Measurements from ENCODE around the gene SCRN1.

The SCRN1 gene

DNA sequence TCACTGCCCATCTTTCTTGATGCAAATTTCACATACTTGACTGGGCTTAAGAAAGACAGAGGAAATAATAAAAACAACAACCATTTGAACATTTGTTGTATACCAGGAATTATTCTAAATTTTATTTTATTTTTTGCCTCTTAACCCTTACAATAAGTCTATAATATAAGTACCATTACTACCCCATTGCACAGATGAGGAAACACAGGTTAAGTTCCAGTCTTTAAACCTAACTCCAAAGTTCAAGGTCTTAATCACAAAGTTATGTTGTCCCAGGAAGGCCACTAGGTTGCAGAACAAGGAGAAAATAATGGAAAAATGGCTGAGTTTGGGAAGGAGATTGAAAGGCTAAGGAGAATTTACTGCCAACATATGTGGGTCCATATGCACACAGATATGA is 33.4 kb upstream of the SCRN1 start:
- Mint-ChIP-seq H3K4me3 (no peak overlapping the region), H3K4me1 (ENCODE audit: low read depth) (peaks cover 39% of the 10 kb centered on the region), H3K27ac (no peak overlapping the region), H3K27me3 (ENCODE audit: low read depth) (no peaks in the 10 kb centered on the region), H3K36me3 (ENCODE audit: low read depth) (peaks cover 1% of the 10 kb centered on the region), H3K9me3 (no peaks in the 10 kb centered on the region)

DNA sequence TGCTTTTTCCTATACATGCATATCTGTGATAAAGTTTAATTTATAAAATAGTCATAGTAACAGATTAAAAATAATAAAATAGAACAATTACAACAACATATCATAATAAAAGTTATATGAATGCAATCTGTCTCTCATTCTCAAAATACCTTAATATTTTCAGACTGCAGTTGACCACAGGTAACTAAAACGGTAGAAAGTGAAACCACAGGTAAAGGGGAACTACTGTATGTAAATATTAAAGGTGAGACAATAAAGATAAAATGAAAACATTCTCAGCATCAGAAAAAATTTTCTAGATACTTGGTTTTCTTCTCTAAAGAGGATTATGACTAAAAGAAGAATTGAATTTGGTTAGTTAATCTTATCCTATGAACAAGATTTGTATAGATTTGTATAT is 30.9 kb upstream of the SCRN1 start:
- H3K36me3 Mint-ChIP-seq (ENCODE audit: low read depth), result peaks cover 5% of the 10 kb centered on the region
- H3K27me3 Mint-ChIP-seq (ENCODE audit: low read depth), result no peaks in the 10 kb centered on the region
- H3K4me1 Mint-ChIP-seq (ENCODE audit: low read depth), result peaks cover 21% of the 10 kb centered on the region
- H3K9me3 Mint-ChIP-seq, result no peaks in the 10 kb centered on the region
- H3K4me3 Mint-ChIP-seq, result no peak overlapping the region
- H3K27ac Mint-ChIP-seq, result no peak overlapping the region

GRCh38 chr7:30019960-30020359 is 30.4 kb upstream of the SCRN1 start:
- peaks cover 5% of the 10 kb centered on the region for H3K36me3 Mint-ChIP-seq (ENCODE audit: low read depth)
- no peak overlapping the region for H3K4me3 Mint-ChIP-seq
- no peak overlapping the region for H3K27ac Mint-ChIP-seq
- H3K4me1 Mint-ChIP-seq (ENCODE audit: low read depth), result peaks cover 15% of the 10 kb centered on the region
- no peaks in the 10 kb centered on the region for H3K9me3 Mint-ChIP-seq
- H3K27me3 Mint-ChIP-seq (ENCODE audit: low read depth), result no peaks in the 10 kb centered on the region

DNA sequence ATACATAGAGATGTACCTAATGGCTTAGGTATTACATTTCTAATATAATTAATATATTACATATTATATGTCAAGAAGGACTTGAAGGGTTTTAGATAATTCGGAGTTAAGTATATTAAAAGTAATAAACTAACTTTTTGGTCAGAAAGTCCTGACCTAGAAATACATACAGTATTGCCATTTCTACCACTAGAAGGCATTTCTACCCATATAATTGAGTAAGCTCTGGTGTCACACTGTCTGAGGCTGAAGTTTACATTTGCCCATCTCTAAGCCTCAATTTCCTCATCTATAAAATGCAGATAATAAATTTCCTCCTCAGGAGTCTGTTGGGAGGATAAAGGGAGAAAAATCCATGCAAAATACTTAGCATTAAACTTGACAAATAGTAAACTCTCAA is 29.8 kb upstream of the SCRN1 start:
- Mint-ChIP-seq H3K9me3 (no peaks in the 10 kb centered on the region), H3K4me3 (no peak overlapping the region), H3K4me1 (ENCODE audit: low read depth) (peaks cover 12% of the 10 kb centered on the region), H3K27me3 (ENCODE audit: low read depth) (no peaks in the 10 kb centered on the region), H3K27ac (no peak overlapping the region), H3K36me3 (ENCODE audit: low read depth) (peaks cover 5% of the 10 kb centered on the region)

- Mint-ChIP-seq H3K36me3 (ENCODE audit: low read depth) (peaks cover 7% of the 10 kb centered on the region), H3K27me3 (ENCODE audit: low read depth) (no peaks in the 10 kb centered on the region), H3K4me1 (ENCODE audit: low read depth) (peaks cover 8% of the 10 kb centered on the region), H3K9me3 (no peaks in the 10 kb centered on the region), H3K27ac (no peak overlapping the region), H3K4me3 (no peak overlapping the region)
These were observed 28.9 kb upstream of the SCRN1 start for GRCh38 chr7:30018451-30018850.

- Mint-ChIP-seq H3K27ac (no peak overlapping the region), H3K27me3 (ENCODE audit: low read depth) (no peaks in the 10 kb centered on the region)
These were observed 23.2 kb upstream of the SCRN1 start for GRCh38 chr7:30012757-30013156.

DNA sequence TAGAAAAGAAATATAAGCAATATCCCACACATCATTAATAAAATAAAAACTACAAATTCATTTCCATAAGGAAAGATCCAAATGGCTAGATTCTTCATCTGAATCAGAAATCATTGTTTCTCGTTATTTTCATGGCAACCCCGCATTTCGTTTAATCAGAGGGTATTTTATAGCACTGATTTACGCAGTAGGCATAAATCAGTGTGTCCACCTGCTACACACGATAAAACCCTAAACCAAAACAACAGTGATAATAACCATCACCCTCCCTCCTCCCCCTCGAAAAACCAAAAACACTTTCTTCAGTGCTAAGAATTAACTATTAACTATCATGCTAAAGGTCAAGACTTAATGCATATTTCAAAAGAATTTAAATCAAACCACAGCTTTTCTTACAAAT is 20.4 kb upstream of the SCRN1 start:
- no peaks in the 10 kb centered on the region for H3K9me3 Mint-ChIP-seq
- peaks cover 2% of the 10 kb centered on the region for H3K36me3 Mint-ChIP-seq (ENCODE audit: low read depth)
- H3K27me3 Mint-ChIP-seq (ENCODE audit: low read depth), result no peaks in the 10 kb centered on the region
- H3K4me1 Mint-ChIP-seq (ENCODE audit: low read depth), result no peaks in the 10 kb centered on the region
- no peak overlapping the region for H3K4me3 Mint-ChIP-seq
- H3K27ac Mint-ChIP-seq, result no peak overlapping the region

More at GRCh38 chr7:30012757-30013156, 23.2 kb upstream of the SCRN1 start:
- no peaks in the 10 kb centered on the region for H3K9me3 Mint-ChIP-seq
- H3K4me1 Mint-ChIP-seq (ENCODE audit: low read depth), result no peaks in the 10 kb centered on the region
- H3K4me3 Mint-ChIP-seq, result no peak overlapping the region
- H3K36me3 Mint-ChIP-seq (ENCODE audit: low read depth), result peaks cover 7% of the 10 kb centered on the region

- Mint-ChIP-seq H3K27ac (no peak overlapping the region), H3K4me3 (no peak overlapping the region), H3K27me3 (ENCODE audit: low read depth) (peaks cover 7% of the 10 kb centered on the region), H3K4me1 (ENCODE audit: low read depth) (no peaks in the 10 kb centered on the region), H3K9me3 (no peaks in the 10 kb centered on the region), H3K36me3 (ENCODE audit: low read depth) (no peaks in the 10 kb centered on the region)
These were observed 15.9 kb upstream of the SCRN1 start for GRCh38 chr7:30005464-30005863.

DNA sequence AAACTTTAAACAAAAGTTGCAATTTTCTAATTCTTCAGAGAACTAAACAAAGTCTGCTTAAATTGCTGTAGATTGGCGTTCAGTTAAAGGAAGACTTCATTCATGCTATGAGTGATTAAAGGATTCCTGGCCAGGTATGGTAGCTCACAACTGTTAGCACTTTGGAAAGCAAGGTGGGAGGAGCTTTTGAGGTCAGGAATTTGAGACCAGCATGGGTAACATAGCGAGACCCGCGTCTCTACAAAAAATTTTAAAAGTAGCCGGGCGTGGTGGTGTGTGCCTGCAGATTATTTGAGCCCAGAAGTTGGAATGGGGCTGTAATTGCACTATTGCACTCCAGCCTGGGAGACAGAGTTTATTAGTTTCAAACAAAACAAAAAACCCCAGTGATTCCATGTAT is 13.5 kb upstream of the SCRN1 start:
- Mint-ChIP-seq H3K4me3 (no peak overlapping the region), H3K27ac (no peak overlapping the region), H3K9me3 (no peaks in the 10 kb centered on the region), H3K27me3 (ENCODE audit: low read depth) (peaks cover 22% of the 10 kb centered on the region), H3K4me1 (ENCODE audit: low read depth) (no peaks in the 10 kb centered on the region), H3K36me3 (ENCODE audit: low read depth) (no peaks in the 10 kb centered on the region)

DNA sequence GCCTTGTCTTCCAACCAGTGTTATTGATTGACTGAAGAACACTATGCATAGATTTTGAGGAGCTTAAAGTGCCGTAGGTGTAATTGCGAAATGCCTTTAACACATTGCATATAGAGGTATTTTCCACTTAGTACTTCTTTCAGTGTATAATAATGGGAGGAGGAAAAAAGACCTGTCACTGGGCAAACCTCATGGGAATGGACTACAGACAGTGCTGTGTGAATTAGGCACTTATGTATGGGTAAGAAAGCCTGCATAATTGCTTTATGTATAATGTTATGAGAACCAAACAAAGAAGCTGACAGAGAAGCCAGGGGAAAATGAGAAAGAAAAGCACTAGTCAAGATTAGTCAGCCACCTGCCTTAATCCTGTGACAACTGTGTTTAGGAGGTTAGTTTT is 12.4 kb upstream of the SCRN1 start:
- H3K36me3 Mint-ChIP-seq (ENCODE audit: low read depth), result no peaks in the 10 kb centered on the region
- H3K9me3 Mint-ChIP-seq, result peaks cover 5% of the 10 kb centered on the region
- no peaks in the 10 kb centered on the region for H3K4me1 Mint-ChIP-seq (ENCODE audit: low read depth)
- peaks cover 30% of the 10 kb centered on the region for H3K27me3 Mint-ChIP-seq (ENCODE audit: low read depth)
- H3K27ac Mint-ChIP-seq, result no peak overlapping the region
- H3K4me3 Mint-ChIP-seq, result no peak overlapping the region

DNA sequence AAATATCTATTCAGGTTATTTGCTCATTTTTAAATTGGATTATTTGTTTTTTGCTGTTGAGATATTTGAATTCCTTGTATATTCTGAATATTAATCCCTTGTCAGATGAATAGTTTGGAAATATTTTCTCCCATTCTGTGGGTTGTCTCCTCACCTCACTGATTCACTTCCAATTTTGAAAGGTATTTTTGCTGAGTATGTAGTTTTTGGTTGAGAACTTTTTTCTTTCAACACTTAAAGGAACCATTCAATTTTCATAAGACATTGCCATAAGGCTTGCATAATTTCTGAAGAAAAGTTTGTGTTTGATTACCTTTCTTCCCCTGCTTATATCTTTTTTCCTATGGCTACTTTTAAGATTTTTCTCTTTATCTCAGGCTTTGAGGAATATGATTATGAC is 8.9 kb upstream of the SCRN1 start:
- Mint-ChIP-seq H3K4me3 (no peak overlapping the region), H3K9me3 (peaks cover 13% of the 10 kb centered on the region), H3K36me3 (ENCODE audit: low read depth) (no peaks in the 10 kb centered on the region), H3K27me3 (ENCODE audit: low read depth) (peaks cover 47% of the 10 kb centered on the region), H3K27ac (no peak overlapping the region), H3K4me1 (ENCODE audit: low read depth) (no peaks in the 10 kb centered on the region)

GRCh38 chr7:29996321-29996720 is 6.7 kb upstream of the SCRN1 start:
- Mint-ChIP-seq H3K4me1 (ENCODE audit: low read depth) (no peaks in the 10 kb centered on the region), H3K4me3 (no peak overlapping the region)

DNA sequence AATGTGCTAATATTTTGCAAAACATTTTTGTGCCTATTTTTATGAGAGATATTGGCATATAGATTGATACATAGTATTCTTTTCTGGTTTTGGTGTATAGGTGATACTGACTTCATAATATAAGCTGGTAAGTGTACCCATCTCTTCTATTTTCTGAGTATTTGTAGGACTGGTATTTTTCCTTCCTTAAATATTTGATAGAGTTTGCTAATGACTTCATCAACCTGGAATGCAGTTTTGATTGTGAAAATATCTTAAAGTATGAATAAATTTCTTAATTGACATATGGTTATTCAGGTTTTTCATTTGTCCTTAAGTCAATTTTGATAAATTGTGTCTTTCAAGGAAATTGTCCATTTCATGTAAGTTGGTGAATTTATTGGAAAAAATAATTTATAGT is 6.1 kb upstream of the SCRN1 start:
- Mint-ChIP-seq H3K9me3 (peaks cover 16% of the 10 kb centered on the region), H3K4me3 (no peak overlapping the region), H3K4me1 (ENCODE audit: low read depth) (no peaks in the 10 kb centered on the region), H3K36me3 (ENCODE audit: low read depth) (no peaks in the 10 kb centered on the region), H3K27me3 (ENCODE audit: low read depth) (peaks cover 66% of the 10 kb centered on the region), H3K27ac (no peak overlapping the region)

More at GRCh38 chr7:29996321-29996720, 6.7 kb upstream of the SCRN1 start:
- Mint-ChIP-seq H3K27me3 (ENCODE audit: low read depth) (peaks cover 60% of the 10 kb centered on the region), H3K27ac (no peak overlapping the region), H3K36me3 (ENCODE audit: low read depth) (no peaks in the 10 kb centered on the region), H3K9me3 (peaks cover 16% of the 10 kb centered on the region)

- no peak overlapping the region for H3K4me3 Mint-ChIP-seq
- no peak overlapping the region for H3K27ac Mint-ChIP-seq
- H3K9me3 Mint-ChIP-seq, result peaks cover 16% of the 10 kb centered on the region
- H3K36me3 Mint-ChIP-seq (ENCODE audit: low read depth), result no peaks in the 10 kb centered on the region
- H3K27me3 Mint-ChIP-seq (ENCODE audit: low read depth), result peaks cover 65% of the 10 kb centered on the region
- H3K4me1 Mint-ChIP-seq (ENCODE audit: low read depth), result no peaks in the 10 kb centered on the region
These were observed 3.5 kb upstream of the SCRN1 start for GRCh38 chr7:29993140-29993539.

DNA sequence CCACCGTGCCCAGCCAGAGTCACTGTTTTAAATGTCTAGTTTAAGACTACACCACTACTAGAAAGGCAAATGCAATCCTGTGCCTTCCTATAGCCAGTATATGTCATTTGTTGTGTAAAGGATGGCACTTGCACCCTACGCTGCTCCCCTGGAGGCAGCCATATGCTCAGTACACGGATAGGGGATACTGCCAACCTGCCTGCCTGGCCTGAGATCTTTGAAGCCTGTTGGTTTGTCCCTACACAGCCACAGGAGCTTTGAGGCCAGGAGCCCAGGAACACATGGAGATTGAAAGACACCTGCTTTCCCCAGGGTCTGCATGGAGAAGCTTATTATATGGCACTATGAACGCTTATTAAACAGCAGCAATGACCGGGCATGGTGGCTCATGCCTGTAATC is 2.3 kb upstream of the SCRN1 start:
- Mint-ChIP-seq H3K9me3 (peaks cover 11% of the 10 kb centered on the region), H3K4me1 (ENCODE audit: low read depth) (no peaks in the 10 kb centered on the region), H3K27me3 (ENCODE audit: low read depth) (peaks cover 66% of the 10 kb centered on the region), H3K36me3 (ENCODE audit: low read depth) (no peaks in the 10 kb centered on the region), H3K27ac (no peak overlapping the region), H3K4me3 (no peak overlapping the region)

DNA sequence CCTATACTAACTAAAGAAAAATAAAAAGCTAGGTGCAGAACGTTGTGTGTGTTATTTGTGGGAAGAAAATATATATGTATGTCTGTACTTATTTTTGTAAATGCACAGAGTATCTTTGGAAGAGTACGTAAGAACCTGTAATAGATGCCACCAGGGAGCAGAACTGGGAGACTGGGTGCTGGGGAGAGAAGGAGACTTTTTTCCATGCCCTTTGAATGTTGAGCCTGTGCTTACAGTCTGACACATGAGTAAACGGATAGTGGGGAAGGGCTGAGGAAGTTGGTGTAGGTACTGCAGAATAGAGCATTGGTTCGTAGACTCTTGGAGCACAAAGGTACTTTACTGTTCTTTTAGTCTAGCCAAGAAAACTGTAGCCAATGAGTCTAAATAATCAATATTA is 1.3 kb upstream of the SCRN1 start:
- H3K27me3 Mint-ChIP-seq (ENCODE audit: low read depth), result peaks cover 58% of the 10 kb centered on the region
- H3K4me1 Mint-ChIP-seq (ENCODE audit: low read depth), result no peaks in the 10 kb centered on the region
- H3K36me3 Mint-ChIP-seq (ENCODE audit: low read depth), result no peaks in the 10 kb centered on the region
- H3K4me3 Mint-ChIP-seq, result peak overlapping the region; percentile 43
- no peak overlapping the region for H3K27ac Mint-ChIP-seq
- H3K9me3 Mint-ChIP-seq, result peaks cover 4% of the 10 kb centered on the region

Data from T-helper 1 cell treated with Interleukin-12 subunit alpha and Interleukin-12 subunit beta and Interleukin-4 antibody, amounts not matched to agents 30 μg/mL and 1 μg/mL, for 36 hours (primary cell).